ENCODE measurements around the gene ELFN2.
A peak's percentile ranks its signal among the peaks of the same experiment; 100 is the strongest.

ELFN2 gene

GRCh38 chr22:37416389-37416788 lies 10.9 kb downstream of the ELFN2 start:
- Histone ChIP-seq H3K36me3 (ENCODE audit: control insufficient read depth in 2 of 2, insufficient read depth in 1 of 2, low read length in 2 of 2) (no peaks in the 10 kb centered on the region), H3K4me3 (ENCODE audit: low read depth, low read length) (no peak overlapping the region), H3K27ac (ENCODE audit: extremely low read depth, low read depth, low read length) (no peak overlapping the region), H3K9me3 (ENCODE audit: control insufficient read depth, insufficient read depth, low read depth, low read length) (no peaks in the 10 kb centered on the region), H3K4me1 (ENCODE audit: control insufficient read depth, insufficient read depth, low read length) (no peaks in the 10 kb centered on the region)
- POLR2A ChIA-PET: interaction anchor here (1.8 kb wide), 1 partner anchor 30 kb away, joined by 4 read pairs; no protein-coding TSS in a partner anchor
- CTCF ChIA-PET: no interaction called here
- no peak for TF ChIP-seq HOXD13 (CRISPR knock-in tag; IDR thresholded peaks at IDR 0.05; ENCODE audit: borderline replicate concordance)
- TF ChIP-seq ZNF692 (tag by site-specific recombination; IDR thresholded peaks at IDR 0.05): no peak
- no peak for TF ChIP-seq ZNF362 (tag by site-specific recombination; IDR thresholded peaks at IDR 0.05)
- no peak for TF ChIP-seq ZNF776 (tag by site-specific recombination; IDR thresholded peaks at IDR 0.05; ENCODE audit: borderline replicate concordance)
- TF ChIP-seq ZNF169 (tag by site-specific recombination; IDR thresholded peaks at IDR 0.05): no peak
- TF ChIP-seq ZNF157 (tag by site-specific recombination; IDR thresholded peaks at IDR 0.05): no peak
- TF ChIP-seq ZNF211 (tag by site-specific recombination; IDR thresholded peaks at IDR 0.05; ENCODE audit: low read depth): no peak
- peak; percentile 44; the same call in 1 of the 2 replicates for TF ChIP-seq SCRT2 (tag by site-specific recombination; IDR thresholded peaks at IDR 0.05)
- TF ChIP-seq ZBTB11 (tag by site-specific recombination; conservative IDR thresholded peaks at IDR 0.05; ENCODE audit: low read depth): no peak
- no peak for TF ChIP-seq ZBTB21 (tag by site-specific recombination; IDR thresholded peaks at IDR 0.05)
- no peak for TF ChIP-seq ZNF48 (tag by site-specific recombination; IDR thresholded peaks at IDR 0.05)
- TF ChIP-seq REPIN1 (tag by site-specific recombination; IDR thresholded peaks at IDR 0.05; ENCODE audit: low read depth): no peak
- TF ChIP-seq ZFHX2 (tag by site-specific recombination; conservative IDR thresholded peaks at IDR 0.05): peak; percentile 54
- no peak for TF ChIP-seq MZF1 (tag by site-specific recombination; IDR thresholded peaks at IDR 0.05; ENCODE audit: borderline replicate concordance)
- TF ChIP-seq YY2 (tag by site-specific recombination; IDR thresholded peaks at IDR 0.05): no peak
- TF ChIP-seq EGR2 (tag by site-specific recombination; IDR thresholded peaks at IDR 0.05; ENCODE audit: low read depth): peak; percentile 71
- no peak for TF ChIP-seq ZNF704 (tag by site-specific recombination; IDR thresholded peaks at IDR 0.05)
- TF ChIP-seq ZNF449 (tag by site-specific recombination; IDR thresholded peaks at IDR 0.05): no peak
- no peak for TF ChIP-seq ELK4 (IDR thresholded peaks at IDR 0.05; ENCODE audit: borderline replicate concordance, low read depth, low read length)
- no peak for TF ChIP-seq PBX3 (CRISPR knock-in tag; IDR thresholded peaks at IDR 0.05)
- TF ChIP-seq BCL6B (tag by site-specific recombination; IDR thresholded peaks at IDR 0.05): no peak
- TF ChIP-seq KLF17 (tag by site-specific recombination; IDR thresholded peaks at IDR 0.05): no peak
